H1 (cell line): ENCODE data around the gene ZNF575. TPM values are rescaled to one million over a fixed set of nuclear protein-coding genes. Genes with fewer than 3 reads are reported as not detected.

Experiments
- CEBPB ChIP-seq: IDR thresholded peaks from 2 replicates; pipeline ENCODE4 v1.6.1; 2012; ENCODE audit warnings: low read depth, low read length
- GABPA ChIP-seq: IDR thresholded peaks from 2 replicates; pipeline ENCODE4 v1.6.1; 2011; ENCODE audit warnings: mild to moderate bottlenecking, low read length, moderate library complexity, borderline replicate concordance; ENCODE audit not compliant: insufficient read depth
- HDAC6 ChIP-seq: IDR thresholded peaks from one replicate; pipeline ENCODE4 v1.7.1; 2012; ENCODE audit warnings: low read depth, mild to moderate bottlenecking, inconsistent platforms, low read length, moderate library complexity
- SAP30 ChIP-seq: fragments of 300-600 bp; sonication (generic); IDR thresholded peaks from 2 replicates; pipeline ENCODE4 v1.7.1; 2012; ENCODE audit warnings: low read length, moderate library complexity, mild to moderate bottlenecking, inconsistent platforms; ENCODE audit not compliant: insufficient read depth, insufficient replicate concordance
- SP4 ChIP-seq: IDR thresholded peaks from 2 replicates; pipeline ENCODE4 v1.6.1; 2012; ENCODE audit warnings: low read length, inconsistent platforms
- polyA plus RNA-seq, 7 experiments: library from polyadenylated mRNA; depleted of rRNA in 3 of 7; stranded (reverse) in 5 of 7; unstranded in 2 of 7; fragments of >200 nt in 5 of 7; fragments of 200-250 nt in 2 of 7; gene quantifications; 1 replicate in 5 of 7; 2 replicates in 1 of 7; 4 replicates in 1 of 7; pipeline versions ENCODE4 v1.2.1 to v1.2.3, GENCODE V29; 2011 to 2013; ENCODE audit warnings: missing spikeins in 2 of 7, mixed read lengths in 2 of 7
- total RNA-seq: library from RNA; stranded (reverse); fragmentation: NEBNext Ultra II Directional; extraction: Animal tissue kit (Norgen Biotek cat#: 25700); gene quantifications from 2 replicates; pipeline ENCODE4 v1.2.1, GENCODE V29; 2021

ZNF575 gene
- total and polyA plus RNA-seq, 2 of the 8 experiments (the other 6 are each of a cell fraction or from before 2014, with no cell fraction given): 0.05 TPM; not detected in 1

GRCh38 chr19:43545981-43546380 is 13.0 kb downstream of the ZNF575 start (continued):
- TF ChIP-seq SAP30 (no peak), CEBPB (no peak), GABPA (no peak), HDAC6 (no peak), SP4 (no peak)
